Fibroblast of the aortic adventitia (primary cell): ENCODE results near the gene SMAD9. TPM values are rescaled to one million over a fixed set of nuclear protein-coding genes. Genes with fewer than 3 reads are reported as not detected.

ENCODE experiments used
- DNase-seq: peaks from one replicate; pipeline ENCODE4 v3.0.0-alpha.2; 2010; ENCODE audit warnings: low read depth
- H3K4me3 ChIP-seq: 2 replicates; pipeline ENCODE4 v1.5.1; 2011; ENCODE audit warnings: low read depth, mild to moderate bottlenecking, control low read depth, low read length, moderate library complexity
- total RNA-seq: library from RNA; depleted of rRNA; stranded (reverse); fragments of >200 nt; gene quantifications from 2 replicates; pipeline ENCODE4 v1.2.3, GENCODE V29; 2012; ENCODE audit warnings: low replicate concordance
- TF ChIP-seq, protein P1 (sequence below): IDR thresholded peaks from 2 replicates; pipeline ENCODE4 v1.5.1; 2011; ENCODE audit warnings: mild to moderate bottlenecking, low read length, control low read depth, inconsistent platforms; ENCODE audit not compliant: insufficient read depth

Gene SMAD9
- total RNA-seq, 1 donor = 8.2 TPM

DNA sequence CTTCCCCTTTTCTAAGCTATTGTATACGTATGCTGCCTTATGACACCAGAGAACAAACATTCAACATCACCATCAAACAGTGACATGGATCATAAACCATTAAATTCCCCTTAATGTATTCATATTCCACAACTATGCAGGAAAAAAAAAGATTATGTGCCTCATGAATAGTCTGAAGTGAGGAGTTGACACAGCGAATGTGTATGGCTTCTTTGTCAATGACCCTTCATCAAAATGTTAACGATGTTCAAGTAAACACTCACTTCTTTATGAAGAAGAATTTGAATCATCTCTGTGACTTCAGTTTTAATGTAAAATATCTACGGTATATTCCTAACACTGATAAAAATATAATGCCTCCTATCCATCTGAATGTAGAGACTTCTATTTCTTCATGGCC lies 44.6 kb downstream of the SMAD9 start:
- DNase-seq = no peak
- TF ChIP-seq, protein P1, sequence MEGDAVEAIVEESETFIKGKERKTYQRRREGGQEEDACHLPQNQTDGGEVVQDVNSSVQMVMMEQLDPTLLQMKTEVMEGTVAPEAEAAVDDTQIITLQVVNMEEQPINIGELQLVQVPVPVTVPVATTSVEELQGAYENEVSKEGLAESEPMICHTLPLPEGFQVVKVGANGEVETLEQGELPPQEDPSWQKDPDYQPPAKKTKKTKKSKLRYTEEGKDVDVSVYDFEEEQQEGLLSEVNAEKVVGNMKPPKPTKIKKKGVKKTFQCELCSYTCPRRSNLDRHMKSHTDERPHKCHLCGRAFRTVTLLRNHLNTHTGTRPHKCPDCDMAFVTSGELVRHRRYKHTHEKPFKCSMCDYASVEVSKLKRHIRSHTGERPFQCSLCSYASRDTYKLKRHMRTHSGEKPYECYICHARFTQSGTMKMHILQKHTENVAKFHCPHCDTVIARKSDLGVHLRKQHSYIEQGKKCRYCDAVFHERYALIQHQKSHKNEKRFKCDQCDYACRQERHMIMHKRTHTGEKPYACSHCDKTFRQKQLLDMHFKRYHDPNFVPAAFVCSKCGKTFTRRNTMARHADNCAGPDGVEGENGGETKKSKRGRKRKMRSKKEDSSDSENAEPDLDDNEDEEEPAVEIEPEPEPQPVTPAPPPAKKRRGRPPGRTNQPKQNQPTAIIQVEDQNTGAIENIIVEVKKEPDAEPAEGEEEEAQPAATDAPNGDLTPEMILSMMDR = no peak
- no peak overlapping the region for H3K4me3 ChIP-seq

- TF ChIP-seq, protein P1 = no peak
- no peak for DNase-seq
- H3K4me3 ChIP-seq = no peak overlapping the region
These were observed 47.4 kb downstream of the SMAD9 start for GRCh38 chr13:36872621-36873020.

DNA sequence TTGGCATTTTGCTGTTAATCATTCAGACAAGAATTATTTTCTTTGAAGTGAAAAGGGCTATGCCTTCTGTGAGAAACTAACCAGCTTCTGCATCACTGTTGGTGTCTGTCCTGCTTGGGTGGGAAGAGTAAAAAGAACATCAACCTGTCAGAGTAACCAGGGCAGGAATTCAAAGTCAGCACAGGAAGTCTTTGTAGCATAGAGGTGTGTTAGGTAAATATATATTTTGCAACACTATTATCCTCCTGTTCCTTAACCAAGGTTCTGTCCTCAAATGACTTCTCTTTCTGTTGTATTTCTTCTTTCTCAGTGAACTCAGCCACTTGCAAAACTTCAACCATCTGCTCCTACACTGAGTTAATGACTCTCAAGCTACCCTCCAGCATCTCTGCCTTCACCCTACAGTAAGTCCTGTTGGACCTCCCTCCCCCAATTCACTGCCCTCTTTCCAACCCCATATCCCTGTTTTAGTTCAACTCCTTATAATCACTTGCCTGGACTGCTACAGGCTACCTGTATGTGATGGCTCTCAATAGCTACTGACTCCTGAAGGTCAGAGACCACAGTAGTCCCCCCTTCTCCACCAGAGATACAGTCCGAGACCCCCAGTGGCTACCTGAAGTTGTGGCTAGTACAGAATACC lies 49.9 kb downstream of the SMAD9 start:
- no peak for DNase-seq
- TF ChIP-seq, protein P1 = no peak
- H3K4me3 ChIP-seq = no peak overlapping the region

- TF ChIP-seq, protein P1 = no peak
- no peak for DNase-seq
These were observed 53.8 kb downstream of the SMAD9 start for GRCh38 chr13:36866232-36866631.

GRCh38 chr13:36865265-36865664 lies 54.8 kb downstream of the SMAD9 start:
- no peak overlapping the region for H3K4me3 ChIP-seq
- TF ChIP-seq, protein P1 = no peak
- no peak for DNase-seq

More at GRCh38 chr13:36866232-36866631, 53.8 kb downstream of the SMAD9 start:
- H3K4me3 ChIP-seq = no peak overlapping the region

- H3K4me3 ChIP-seq = no peak overlapping the region
- TF ChIP-seq, protein P1 = no peak
- DNase-seq = no peak
These were observed 57.3 kb downstream of the SMAD9 start for GRCh38 chr13:36862722-36863121.
